HuH-7.5 (cell line): ENCODE measurements around the gene ATXN1.
"Not testable (repeated sequence)": the region's sequence is repeated elsewhere in the genome, so short reads cannot be mapped to it uniquely, and the experiment has no call there.

Experiments
- DNase-seq: peaks from one replicate; pipeline ENCODE4 v3.0.0; 2011; ENCODE audit warnings: low spot score

The ATXN1 gene

GRCh38 chr6:16570221-16570553 is 191.1 kb downstream of the ATXN1 start:
- no peak for DNase-seq

- DNase-seq = no peak
These were observed 193.1 kb downstream of the ATXN1 start for GRCh38 chr6:16568128-16568527.

- DNase-seq = no peak
These were observed 194.2 kb downstream of the ATXN1 start for GRCh38 chr6:16567071-16567470.

- no peak for DNase-seq
These were observed 196.8 kb downstream of the ATXN1 start for GRCh38 chr6:16564436-16564835.

GRCh38 chr6:16563628-16564240 is 197.5 kb downstream of the ATXN1 start:
- no peak for DNase-seq

GRCh38 chr6:16562498-16562897 is 198.8 kb downstream of the ATXN1 start:
- no peak for DNase-seq

GRCh38 chr6:16559071-16559470 is 202.2 kb downstream of the ATXN1 start:
- no peak for DNase-seq

GRCh38 chr6:16555550-16555949 is 205.7 kb downstream of the ATXN1 start:
- no peak for DNase-seq

GRCh38 chr6:16553531-16553930 is 207.7 kb downstream of the ATXN1 start:
- DNase-seq = no peak

- DNase-seq = no peak
These were observed 209.8 kb downstream of the ATXN1 start for GRCh38 chr6:16551466-16551865.

- DNase-seq = no peak
These were observed 213.1 kb downstream of the ATXN1 start for GRCh38 chr6:16548121-16548520.

GRCh38 chr6:16547587-16547986 is 213.7 kb downstream of the ATXN1 start:
- no peak for DNase-seq

- no peak for DNase-seq
These were observed 214.4 kb downstream of the ATXN1 start for GRCh38 chr6:16546861-16547260.

- no peak for DNase-seq
These were observed 215.9 kb downstream of the ATXN1 start for GRCh38 chr6:16545382-16545781.

- DNase-seq = no peak
These were observed 216.7 kb downstream of the ATXN1 start for GRCh38 chr6:16544521-16544920.

GRCh38 chr6:16544006-16544405 is 217.3 kb downstream of the ATXN1 start:
- no peak for DNase-seq

GRCh38 chr6:16543521-16543920 is 217.7 kb downstream of the ATXN1 start:
- no peak for DNase-seq

GRCh38 chr6:16542070-16542469 is 219.2 kb downstream of the ATXN1 start:
- no peak for DNase-seq

- no peak for DNase-seq
These were observed 220.2 kb downstream of the ATXN1 start for GRCh38 chr6:16540804-16541752.

GRCh38 chr6:16540383-16540782 is 220.9 kb downstream of the ATXN1 start:
- DNase-seq = not testable (repeated sequence)

- no peak for DNase-seq
These were observed 222.0 kb downstream of the ATXN1 start for GRCh38 chr6:16539086-16539931.

- no peak for DNase-seq
These were observed 225.7 kb downstream of the ATXN1 start for GRCh38 chr6:16535564-16535963.

- DNase-seq = no peak
These were observed 227.5 kb downstream of the ATXN1 start for GRCh38 chr6:16533721-16534136.
